ENCODE measurements around the gene UBL7.

GRCh38 chr15:74445816-74446763 is 14.9 kb downstream of the UBL7 start:
- TF ChIP-seq, protein P1, sequence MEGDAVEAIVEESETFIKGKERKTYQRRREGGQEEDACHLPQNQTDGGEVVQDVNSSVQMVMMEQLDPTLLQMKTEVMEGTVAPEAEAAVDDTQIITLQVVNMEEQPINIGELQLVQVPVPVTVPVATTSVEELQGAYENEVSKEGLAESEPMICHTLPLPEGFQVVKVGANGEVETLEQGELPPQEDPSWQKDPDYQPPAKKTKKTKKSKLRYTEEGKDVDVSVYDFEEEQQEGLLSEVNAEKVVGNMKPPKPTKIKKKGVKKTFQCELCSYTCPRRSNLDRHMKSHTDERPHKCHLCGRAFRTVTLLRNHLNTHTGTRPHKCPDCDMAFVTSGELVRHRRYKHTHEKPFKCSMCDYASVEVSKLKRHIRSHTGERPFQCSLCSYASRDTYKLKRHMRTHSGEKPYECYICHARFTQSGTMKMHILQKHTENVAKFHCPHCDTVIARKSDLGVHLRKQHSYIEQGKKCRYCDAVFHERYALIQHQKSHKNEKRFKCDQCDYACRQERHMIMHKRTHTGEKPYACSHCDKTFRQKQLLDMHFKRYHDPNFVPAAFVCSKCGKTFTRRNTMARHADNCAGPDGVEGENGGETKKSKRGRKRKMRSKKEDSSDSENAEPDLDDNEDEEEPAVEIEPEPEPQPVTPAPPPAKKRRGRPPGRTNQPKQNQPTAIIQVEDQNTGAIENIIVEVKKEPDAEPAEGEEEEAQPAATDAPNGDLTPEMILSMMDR (IDR thresholded peaks at IDR 0.05; ENCODE audit: low read length) = no peak
- TF ChIP-seq EZH2 (IDR thresholded peaks at IDR 0.05; ENCODE audit: borderline replicate concordance, low read length) = no peak

Measured in OCI-LY1 (cell line).